HCT116 (cell line): ENCODE measurements around the gene HIGD2A. TPM values are rescaled to one million over a fixed set of nuclear protein-coding genes. Genes with fewer than 3 reads are reported as not detected.

Source experiments
- ATAC-seq: fragments of 200-7000 bp; cut with Tn5 transposase; 2 replicates; pipeline ENCODE4 v1.9.1; 2020; ENCODE audit warnings: mild to moderate bottlenecking, moderate library complexity
- BruUV-seq: library from RNA; stranded (reverse); fragments of 400-500 nt; replicated peaks from 2 replicates; lab custom pipeline; 2021; lab: Mats Ljungman, UMichigan
- CTCF ChIA-PET: fragments of 300-600 bp; sonication (Branson Sonifier 250); formaldehyde crosslinking; loops from one replicate; lab custom pipeline; 2021; ENCODE audit warnings: antibody characterized with exemption; lab: Charles Lee
- POLR2A ChIA-PET: fragments of 300-600, 350-600 bp; sonication (Branson Sonifier 250); formaldehyde crosslinking; loops from one replicate; lab custom pipeline; 2021; ENCODE audit warnings: antibody characterized with exemption; lab: Charles Lee
- RAD21 ChIA-PET, 2 experiments: fragments of 300-600 bp; sonication (Branson Sonifier 250); formaldehyde crosslinking; loops; one replicate each; lab custom pipeline; 2023; ENCODE audit warnings: low total read pairs in 2 of 2; ENCODE audit not compliant: uncharacterized antibody in 2 of 2, unreplicated experiment in 2 of 2, low non-redundant PET in 1 of 2; lab: Charles Lee
- DNase-seq: peaks from one replicate; pipeline ENCODE4 v3.0.0-alpha.2; 2010; ENCODE audit warnings: low read depth, low spot score
- H2AFZ ChIP-seq: fragments of 200-600 bp; shearing (Covaris generic), sonication (generic); 2 replicates; pipeline ENCODE4 v1.6.1; 2017; ENCODE audit warnings: low read depth, mixed run types, mixed read lengths, antibody characterized with exemption, low read length; ENCODE audit not compliant: poor library complexity, severe bottlenecking
- H3K27ac ChIP-seq: 2 replicates; pipeline ENCODE4 v1.5.1; 2012; ENCODE audit warnings: low read depth, low read length
- H3K27me3 ChIP-seq: fragments of 200-600 bp; sonication (generic); 2 replicates; pipeline ENCODE4 v1.6.1; 2016; ENCODE audit warnings: mixed run types, low read length, mixed read lengths; ENCODE audit not compliant: insufficient read depth
- H3K36me3 ChIP-seq, 2 experiments: fragments of 200-500 bp in 1 of 2; fragments of 200-600 bp in 1 of 2; sonication (Bioruptor generic) in 1 of 2; sonication (generic) in 1 of 2; 2 replicates each; pipeline versions ENCODE4 v1.5.1 to v1.6.1; 2014 to 2016; ENCODE audit warnings: low read length in 2 of 2, inconsistent platforms in 1 of 2, mixed read lengths in 1 of 2, mixed run types in 1 of 2; ENCODE audit not compliant: insufficient read depth in 2 of 2, control insufficient read depth in 1 of 2
- H3K4me1 ChIP-seq, 2 experiments: fragments of 200-600 bp in 1 of 2; sonication (generic) in 1 of 2; 2 replicates each; pipeline versions ENCODE4 v1.5.1 to v1.6.1; 2012 to 2017; ENCODE audit warnings: low read length in 2 of 2, inconsistent platforms in 1 of 2, mild to moderate bottlenecking in 1 of 2, mixed read lengths in 1 of 2, mixed run types in 1 of 2, moderate library complexity in 1 of 2; ENCODE audit not compliant: insufficient read depth in 2 of 2, control insufficient read depth in 1 of 2
- H3K4me2 ChIP-seq: fragments of 200-600 bp; sonication (generic); 2 replicates; pipeline ENCODE4 v1.6.1; 2017; ENCODE audit warnings: mixed run types, low read length, mixed read lengths
- H3K4me3 ChIP-seq, 2 experiments: fragments of 200-600 bp in 1 of 2; sonication (generic) in 1 of 2; replicated peaks in 1 of 2; 2 replicates each; pipeline ENCODE4 v1.5.1; 2011 to 2016; ENCODE audit warnings: low read length in 2 of 2, control low read depth in 1 of 2, low read depth in 1 of 2, mild to moderate bottlenecking in 1 of 2, mixed read lengths in 1 of 2, mixed run types in 1 of 2
- H3K79me2 ChIP-seq: fragments of 200-600 bp; sonication (generic); 2 replicates; pipeline ENCODE4 v1.6.1; 2017; ENCODE audit warnings: mild to moderate bottlenecking, mixed run types, low read length, moderate library complexity, mixed read lengths; ENCODE audit not compliant: insufficient read depth
- H3K9ac ChIP-seq: fragments of 200-600 bp; sonication (generic); 2 replicates; pipeline ENCODE4 v1.6.1; 2016; ENCODE audit warnings: low read length, mixed read lengths
- H3K9me2 ChIP-seq: fragments of 200-600 bp; sonication (generic), shearing (Covaris generic); 2 replicates; pipeline ENCODE4 v1.6.1; 2017; ENCODE audit warnings: mixed run types, mild to moderate bottlenecking, moderate library complexity; ENCODE audit not compliant: insufficient read depth
- H3K9me3 ChIP-seq, 2 experiments: fragments of 200-500 bp in 1 of 2; fragments of 200-600 bp in 1 of 2; sonication (Bioruptor generic) in 1 of 2; sonication (generic) in 1 of 2; 2 replicates each; pipeline ENCODE4 v1.6.1; 2014 to 2017; ENCODE audit warnings: low read length in 2 of 2, mixed read lengths in 2 of 2, inconsistent platforms in 1 of 2, low read depth in 1 of 2, mild to moderate bottlenecking in 1 of 2, mixed run types in 1 of 2, moderate library complexity in 1 of 2; ENCODE audit not compliant: control insufficient read depth in 1 of 2, insufficient read depth in 1 of 2
- H4K20me1 ChIP-seq: fragments of 200-600 bp; sonication (generic), shearing (Covaris generic); 2 replicates; pipeline ENCODE4 v1.6.1; 2017; ENCODE audit warnings: mixed run types, mild to moderate bottlenecking, moderate library complexity; ENCODE audit not compliant: insufficient read depth
- ATF3 ChIP-seq: IDR thresholded peaks from 2 replicates; pipeline ENCODE4 v1.6.1; 2012
- CBX3 ChIP-seq: IDR thresholded peaks from 2 replicates; pipeline ENCODE4 v1.6.1; 2012; ENCODE audit warnings: low read depth
- CTCF ChIP-seq, 3 experiments: fragments of 200-600 bp in 1 of 3; sonication (generic) in 1 of 3; IDR thresholded peaks in 2 of 3; conservative IDR thresholded peaks in 1 of 3; 2 replicates each; pipeline ENCODE4 v1.5.1; 2012 to 2017; ENCODE audit warnings: low read depth in 2 of 3, low read length in 2 of 3, antibody characterized with exemption in 1 of 3, borderline replicate concordance in 1 of 3, control low read depth in 1 of 3, mild to moderate bottlenecking in 1 of 3, mixed read lengths in 1 of 3, mixed run types in 1 of 3, moderate library complexity in 1 of 3; ENCODE audit not compliant: insufficient read depth in 1 of 3
- ELF1 ChIP-seq: IDR thresholded peaks from 2 replicates; pipeline ENCODE4 v1.6.1; 2012; ENCODE audit warnings: low read depth, borderline replicate concordance
- EZH2 ChIP-seq: fragments of 200-600 bp; sonication (generic); IDR thresholded peaks from 2 replicates; pipeline ENCODE4 v1.6.1; 2017; ENCODE audit warnings: antibody characterized with exemption, mixed run types
- EZH2phosphoT487 ChIP-seq: fragments of 200-600 bp; IDR thresholded peaks from 2 replicates; pipeline ENCODE4 v1.6.1; 2018; ENCODE audit warnings: antibody characterized with exemption, borderline replicate concordance
- FOSL1 ChIP-seq: IDR thresholded peaks from 2 replicates; pipeline ENCODE4 v1.6.1; 2012; ENCODE audit warnings: low read depth
- JUND ChIP-seq: IDR thresholded peaks from 2 replicates; pipeline ENCODE4 v1.6.1; 2012
- MAX ChIP-seq: IDR thresholded peaks from 2 replicates; pipeline ENCODE4 v1.6.1; 2012
- POLR2A ChIP-seq: IDR thresholded peaks from 2 replicates; pipeline ENCODE4 v1.7.0; 2011; ENCODE audit warnings: borderline replicate concordance; ENCODE audit not compliant: insufficient read depth, insufficient read length; ENCODE audit errors: extremely low read depth
- RAD21 ChIP-seq: IDR thresholded peaks from 2 replicates; pipeline ENCODE4 v1.6.1; 2012; ENCODE audit warnings: low read depth, mild to moderate bottlenecking
- REST ChIP-seq: IDR thresholded peaks from 2 replicates; pipeline ENCODE4 v1.6.1; 2012; ENCODE audit warnings: low read depth
- SP1 ChIP-seq: IDR thresholded peaks from 2 replicates; pipeline ENCODE4 v1.6.1; 2012; ENCODE audit warnings: low read depth
- SRF ChIP-seq: IDR thresholded peaks from 2 replicates; pipeline ENCODE4 v1.6.1; 2012; ENCODE audit warnings: low read depth
- YY1 ChIP-seq: IDR thresholded peaks from 2 replicates; pipeline ENCODE4 v1.6.1; 2011; ENCODE audit warnings: low read length, low read depth, moderate library complexity, mild to moderate bottlenecking; ENCODE audit not compliant: insufficient replicate concordance; ENCODE audit errors: extremely low read depth
- ZNF274 ChIP-seq: fragments of 200-500 bp; sonication (Bioruptor generic); IDR thresholded peaks from 2 replicates; pipeline ENCODE4 v1.6.1; 2014; ENCODE audit warnings: mild to moderate bottlenecking, low read depth, low read length, inconsistent platforms
- intact Hi-C: fragments of 100-400 bp; cut with micrococcal nuclease; formaldehyde crosslinking; loops from 2 replicates; pipeline ENCODE4 v1.10.0; 2022
- total RNA-seq: library from RNA; stranded (reverse); gene quantifications from one replicate; pipeline ENCODE4 v1.2.1, GENCODE V29; 2021; ENCODE audit not compliant: unreplicated experiment

The HIGD2A gene
- total RNA-seq, 1 experiment from 2014 or later = 130 TPM

- Histone ChIP-seq H4K20me1 (no peaks in the 10 kb centered on the region), H3K4me1 (peaks cover 13 to 15% of the 10 kb centered on the region in 2 experiments), H3K79me2 (no peaks in the 10 kb centered on the region; the same call in none of the 2 replicates), H3K27ac (no peak overlapping the region), H3K9me3 (no peaks in the 10 kb centered on the region), H3K36me3 (peaks cover 2% of the 10 kb centered on the region in 2 experiments; a peak in 1 of 4 replicates), H3K4me3 (no peak overlapping the region), H3K4me2 (no peak overlapping the region), H2AFZ (no peak overlapping the region), H3K27me3 (no peaks in the 10 kb centered on the region), H3K9ac (no peak overlapping the region), H3K9me2 (no peaks in the 10 kb centered on the region)
- intact Hi-C loops = no loop called here
- no TSS peak for BruUV-seq
- RAD21 ChIA-PET = no interaction called here
- CTCF ChIA-PET = no interaction called here
- TF ChIP-seq SP1 (no peak), SRF (no peak), YY1 (no peak), RAD21 (no peak), JUND (no peak), EZH2 (no peak), FOSL1 (no peak), MAX (no peak), CTCF (IDR thresholded peaks at IDR 0.05 in 2 of 3, conservative IDR thresholded peaks at IDR 0.05 in 1 of 3; ENCODE audit: borderline replicate concordance in 1 of 3, insufficient read depth in 1 of 3, low read depth in 2 of 3, low read length in 2 of 3) (no peak), ELF1 (no peak), CBX3 (no peak), EZH2phosphoT487 (no peak), POLR2A (no peak), ATF3 (no peak), REST (no peak), ZNF274 (no peak)
- POLR2A ChIA-PET = no interaction called here
- ATAC-seq (no peak), DNase-seq (no peak)
Measured at GRCh38 chr5:176396330-176396729, 7.8 kb downstream of the HIGD2A start.
